Brain microvascular endothelial cell (primary cell): ENCODE results near the gene GADD45GIP1.

Source experiments
- DNase-seq: peaks from one replicate; pipeline ENCODE4 v3.0.0-alpha.2; 2020
- H3K27ac ChIP-seq: fragments of 250-450 bp; sonication (Bioruptor Pico); 2 replicates; pipeline ENCODE4 v1.5.1; 2020; ENCODE audit warnings: mild to moderate bottlenecking, moderate library complexity
- H3K27me3 ChIP-seq: fragments of 250-450 bp; sonication (Bioruptor Pico); replicated peaks from 2 replicates; pipeline ENCODE4 v1.5.1; 2020; ENCODE audit warnings: mild to moderate bottlenecking
- H3K36me3 ChIP-seq: fragments of 250-450 bp; sonication (Bioruptor Pico); replicated peaks from 2 replicates; pipeline ENCODE4 v1.5.1; 2020; ENCODE audit warnings: mild to moderate bottlenecking
- H3K4me3 ChIP-seq: 2 replicates; pipeline ENCODE4 v1.5.1; 2011; ENCODE audit warnings: low read depth, mild to moderate bottlenecking, control low read depth, low read length, moderate library complexity
- in situ Hi-C: cut with HindIII; loops from 2 replicates; pipeline ENCODE4 v1.10.0; 2017; ENCODE audit warnings: low sequenced_read_pairs, low pct_ligation_motif_present
- TF ChIP-seq, protein P1 (sequence below): IDR thresholded peaks from 2 replicates; pipeline ENCODE4 v1.5.1; 2011; ENCODE audit warnings: low read depth, mild to moderate bottlenecking, moderate library complexity, low read length, control low read depth, inconsistent platforms; ENCODE audit errors: missing control alignments

The GADD45GIP1 gene

DNA sequence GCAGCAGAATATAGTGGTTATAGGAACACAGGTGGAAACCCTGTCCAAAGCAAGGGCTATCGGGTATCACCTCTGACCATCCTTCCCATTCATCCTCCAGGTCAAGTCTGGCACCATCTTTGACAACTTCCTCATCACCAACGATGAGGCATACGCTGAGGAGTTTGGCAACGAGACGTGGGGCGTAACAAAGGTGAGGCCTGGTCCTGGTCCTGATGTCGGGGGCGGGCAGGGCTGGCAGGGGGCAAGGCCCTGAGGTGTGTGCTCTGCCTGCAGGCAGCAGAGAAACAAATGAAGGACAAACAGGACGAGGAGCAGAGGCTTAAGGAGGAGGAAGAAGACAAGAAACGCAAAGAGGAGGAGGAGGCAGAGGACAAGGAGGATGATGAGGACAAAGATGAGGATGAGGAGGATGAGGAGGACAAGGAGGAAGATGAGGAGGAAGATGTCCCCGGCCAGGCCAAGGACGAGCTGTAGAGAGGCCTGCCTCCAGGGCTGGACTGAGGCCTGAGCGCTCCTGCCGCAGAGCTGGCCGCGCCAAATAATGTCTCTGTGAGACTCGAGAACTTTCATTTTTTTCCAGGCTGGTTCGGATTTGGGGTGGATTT lies 13.5 kb downstream of the GADD45GIP1 start:
- Histone ChIP-seq H3K36me3 (peaks cover 55% of the 10 kb centered on the region), H3K27me3 (no peaks in the 10 kb centered on the region), H3K27ac (no peak overlapping the region), H3K4me3 (no peak overlapping the region)
- in situ Hi-C loops, result no loop called here
- no peak for DNase-seq
- TF ChIP-seq, protein P1, sequence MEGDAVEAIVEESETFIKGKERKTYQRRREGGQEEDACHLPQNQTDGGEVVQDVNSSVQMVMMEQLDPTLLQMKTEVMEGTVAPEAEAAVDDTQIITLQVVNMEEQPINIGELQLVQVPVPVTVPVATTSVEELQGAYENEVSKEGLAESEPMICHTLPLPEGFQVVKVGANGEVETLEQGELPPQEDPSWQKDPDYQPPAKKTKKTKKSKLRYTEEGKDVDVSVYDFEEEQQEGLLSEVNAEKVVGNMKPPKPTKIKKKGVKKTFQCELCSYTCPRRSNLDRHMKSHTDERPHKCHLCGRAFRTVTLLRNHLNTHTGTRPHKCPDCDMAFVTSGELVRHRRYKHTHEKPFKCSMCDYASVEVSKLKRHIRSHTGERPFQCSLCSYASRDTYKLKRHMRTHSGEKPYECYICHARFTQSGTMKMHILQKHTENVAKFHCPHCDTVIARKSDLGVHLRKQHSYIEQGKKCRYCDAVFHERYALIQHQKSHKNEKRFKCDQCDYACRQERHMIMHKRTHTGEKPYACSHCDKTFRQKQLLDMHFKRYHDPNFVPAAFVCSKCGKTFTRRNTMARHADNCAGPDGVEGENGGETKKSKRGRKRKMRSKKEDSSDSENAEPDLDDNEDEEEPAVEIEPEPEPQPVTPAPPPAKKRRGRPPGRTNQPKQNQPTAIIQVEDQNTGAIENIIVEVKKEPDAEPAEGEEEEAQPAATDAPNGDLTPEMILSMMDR, result no peak

DNA sequence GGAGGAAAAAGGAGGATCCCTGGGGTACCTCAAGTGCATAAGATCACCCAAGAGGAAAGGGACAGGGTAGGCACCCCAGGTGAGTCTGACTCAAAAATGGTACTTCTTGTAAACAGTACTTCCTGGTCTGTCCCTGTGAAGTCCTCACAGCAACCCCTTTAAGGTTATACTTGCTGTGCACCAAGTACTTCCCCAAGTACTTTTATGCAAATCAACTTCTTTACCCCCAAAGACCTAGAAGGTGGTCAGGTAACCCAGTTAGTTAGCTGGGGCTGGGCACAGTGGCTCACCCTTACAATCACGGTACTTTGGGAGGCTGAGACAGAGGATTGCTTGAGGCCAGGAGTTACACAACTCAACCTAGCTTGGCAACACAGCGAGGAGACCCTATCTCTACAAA lies 16.1 kb downstream of the GADD45GIP1 start:
- H3K27me3 ChIP-seq, result no peaks in the 10 kb centered on the region
- peak overlapping the region; percentile 99 for H3K4me3 ChIP-seq
- DNase-seq, result no peak
- no peak overlapping the region for H3K27ac ChIP-seq
- TF ChIP-seq, protein P1, result no peak
- H3K36me3 ChIP-seq, result peaks cover 48% of the 10 kb centered on the region
- in situ Hi-C loops, result no loop called here

DNA sequence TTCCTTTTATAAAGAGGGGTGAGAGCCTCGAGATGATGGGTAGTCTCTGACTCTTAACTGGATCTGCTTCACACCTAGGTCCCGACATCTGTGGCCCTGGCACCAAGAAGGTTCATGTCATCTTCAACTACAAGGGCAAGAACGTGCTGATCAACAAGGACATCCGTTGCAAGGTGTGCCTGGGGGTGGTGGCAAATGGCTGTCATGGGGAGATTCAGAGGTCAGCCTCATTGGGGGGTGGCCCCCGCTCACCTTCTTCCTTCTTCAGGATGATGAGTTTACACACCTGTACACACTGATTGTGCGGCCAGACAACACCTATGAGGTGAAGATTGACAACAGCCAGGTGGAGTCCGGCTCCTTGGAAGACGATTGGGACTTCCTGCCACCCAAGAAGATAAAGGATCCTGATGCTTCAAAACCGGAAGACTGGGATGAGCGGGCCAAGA lies 17.0 kb downstream of the GADD45GIP1 start:
- Histone ChIP-seq H3K27ac (no peak overlapping the region), H3K36me3 (peaks cover 46% of the 10 kb centered on the region)

DNA sequence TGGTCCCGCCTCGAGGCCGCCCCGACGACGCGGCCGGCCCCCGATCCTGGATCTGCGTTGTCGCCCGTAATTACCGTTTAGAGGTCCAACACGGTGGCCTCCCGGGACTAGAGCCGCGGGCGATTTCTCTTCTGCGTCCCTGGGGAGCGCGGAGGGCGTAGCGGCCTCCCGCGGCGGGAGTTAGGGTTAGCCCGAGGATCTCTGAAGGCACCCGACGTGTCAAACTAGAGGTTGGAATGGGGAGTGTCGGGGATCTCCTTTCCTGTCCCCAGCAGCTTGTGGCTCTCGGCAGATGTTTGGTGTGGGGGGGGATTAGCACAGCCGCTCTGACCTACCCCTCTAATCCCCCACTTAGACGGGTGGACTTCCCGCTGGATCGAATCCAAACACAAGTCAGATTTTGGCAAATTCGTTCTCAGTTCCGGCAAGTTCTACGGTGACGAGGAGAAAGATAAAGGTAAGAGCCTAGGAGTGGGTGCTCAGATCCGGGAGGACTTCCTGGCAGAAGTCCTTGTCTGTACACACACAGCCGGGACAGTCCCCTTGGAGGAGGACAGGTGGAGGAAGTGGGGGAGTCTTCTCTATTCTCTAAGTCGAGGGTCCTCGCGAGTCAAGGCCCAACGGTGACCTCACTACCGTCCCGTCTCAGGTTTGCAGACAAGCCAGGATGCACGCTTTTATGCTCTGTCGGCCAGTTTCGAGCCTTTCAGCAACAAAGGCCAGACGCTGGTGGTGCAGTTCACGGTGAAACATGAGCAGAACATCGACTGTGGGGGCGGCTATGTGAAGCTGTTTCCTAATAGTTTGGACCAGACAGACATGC lies 18.0 kb downstream of the GADD45GIP1 start:
- peak overlapping the region; percentile 99 for H3K4me3 ChIP-seq
- peaks cover 36% of the 10 kb centered on the region for H3K36me3 ChIP-seq
- peak overlapping the region; percentile 89 for H3K27ac ChIP-seq
- TF ChIP-seq, protein P1, result peak; percentile 33
- DNase-seq, result peak; percentile 57
- H3K27me3 ChIP-seq, result no peaks in the 10 kb centered on the region
- in situ Hi-C loops, result no loop called here

More for the DNA sequence above, 17.0 kb downstream of the GADD45GIP1 start:
- DNase-seq, result no peak
- TF ChIP-seq, protein P1, result no peak
- no peaks in the 10 kb centered on the region for H3K27me3 ChIP-seq
- peak overlapping the region; percentile 99 for H3K4me3 ChIP-seq
- in situ Hi-C loops, result no loop called here

DNA sequence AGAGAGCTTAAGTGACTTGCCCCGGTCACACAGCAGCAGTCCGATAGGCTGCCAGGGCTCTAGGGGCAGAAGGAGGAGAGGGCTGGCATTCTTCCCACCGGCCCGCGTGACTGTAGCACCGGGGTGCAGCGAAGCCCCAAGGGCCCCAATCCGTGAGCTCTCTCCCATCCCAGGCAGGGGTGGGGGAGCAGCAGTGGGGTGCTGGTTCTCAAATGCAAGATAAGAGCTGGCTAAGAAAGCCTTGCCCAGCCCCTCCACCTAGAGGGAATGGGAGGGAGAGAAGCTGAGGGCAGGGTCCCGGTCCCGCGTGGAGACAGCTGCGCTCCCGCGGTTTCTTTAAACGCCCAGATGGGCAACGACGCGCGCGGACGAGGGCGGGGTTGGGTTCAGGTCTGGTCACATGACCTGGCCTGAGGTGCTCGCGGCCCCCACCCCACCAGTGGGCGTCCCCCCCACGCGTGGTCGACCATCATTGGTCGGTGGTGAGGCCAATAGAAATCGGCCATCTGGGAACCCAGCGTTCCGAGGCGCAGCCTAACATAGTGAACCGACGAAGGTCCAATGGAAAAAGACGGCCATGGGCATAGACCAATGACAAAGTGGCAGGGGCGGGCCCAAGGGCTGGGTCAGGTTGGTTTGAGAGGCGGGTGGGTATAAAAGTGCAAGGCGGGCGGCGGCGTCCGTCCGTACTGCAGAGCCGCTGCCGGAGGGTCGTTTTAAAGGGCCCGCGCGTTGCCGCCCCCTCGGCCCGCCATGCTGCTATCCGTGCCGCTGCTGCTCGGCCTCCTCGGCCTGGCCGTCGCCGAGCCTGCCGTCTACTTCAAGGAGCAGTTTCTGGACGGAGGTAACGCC lies 18.9 kb downstream of the GADD45GIP1 start, which contains the start of gene CALR:
Gene CALR, plus strand, starts transcription at position 683 of the 852 bp plus-strand sequence. Its CDS starts 71 bp downstream, at position 754.
- TF ChIP-seq, protein P1, result no peak
- H3K4me3 ChIP-seq, result peak within 1 kb of the TSS; percentile 99
- peak within 1 kb of the TSS; percentile 89 for H3K27ac ChIP-seq
- in situ Hi-C loops, result no loop called here
- H3K27me3 ChIP-seq, result no peaks in the 10 kb centered on the region
- peaks cover 30% of the 10 kb centered on the region for H3K36me3 ChIP-seq
- peak; percentile 100 for DNase-seq
